Activated CD4-positive, alpha-beta T cell treated with anti-CD3 and anti-CD28 coated beads for 48 hours (primary cell): ENCODE measurements around the gene RASL12.
"Not testable (repeated sequence)": the region's sequence is repeated elsewhere in the genome, so short reads cannot be mapped to it uniquely, and the experiment has no call there.

ENCODE experiments used
- DNase-seq: peaks from one replicate; pipeline ENCODE4 v3.0.0-alpha.2; 2020

The RASL12 gene

GRCh38 chr15:65067645-65068402 is at the start of gene RASL12:
RASL12 (minus strand) TSS chr15:65067991; CDS start chr15:65067835, 156 bp downstream.
- DNase-seq, result no peak

GRCh38 chr15:65115542-65115941 is 47.8 kb upstream of the RASL12 start:
- no peak for DNase-seq

GRCh38 chr15:65115086-65115485 is 47.3 kb upstream of the RASL12 start, which contains the start of gene UBAP1L:
UBAP1L (minus strand) TSS chr15:65115200; CDS start chr15:65106215, 8,985 bp downstream.
- DNase-seq, result no peak

GRCh38 chr15:65110676-65111292 is 43.0 kb upstream of the RASL12 start:
- DNase-seq, result no peak

GRCh38 chr15:65106011-65106590 is 38.3 kb upstream of the RASL12 start:
- DNase-seq, result no peak

DNA sequence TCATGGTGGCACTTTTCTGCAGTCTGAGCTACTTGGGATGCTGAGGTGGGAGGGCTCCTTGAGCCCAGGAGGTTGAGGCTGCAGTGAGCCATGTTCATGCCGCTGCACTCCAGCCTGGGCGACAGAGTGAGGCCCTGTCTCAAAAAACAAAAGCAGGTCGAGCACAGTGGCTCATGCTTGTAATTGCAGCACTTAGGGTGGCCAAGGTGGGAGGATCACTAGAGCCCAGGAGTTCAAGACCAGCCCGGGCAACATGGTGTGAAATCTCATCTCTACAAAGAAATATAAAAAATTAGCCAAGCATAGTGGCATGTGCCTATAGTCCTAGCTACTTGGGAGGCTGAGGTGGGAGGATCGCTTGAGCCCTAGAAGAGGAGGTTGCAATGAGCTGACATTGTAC is 37.2 kb upstream of the RASL12 start:
- DNase-seq, result no peak

DNA sequence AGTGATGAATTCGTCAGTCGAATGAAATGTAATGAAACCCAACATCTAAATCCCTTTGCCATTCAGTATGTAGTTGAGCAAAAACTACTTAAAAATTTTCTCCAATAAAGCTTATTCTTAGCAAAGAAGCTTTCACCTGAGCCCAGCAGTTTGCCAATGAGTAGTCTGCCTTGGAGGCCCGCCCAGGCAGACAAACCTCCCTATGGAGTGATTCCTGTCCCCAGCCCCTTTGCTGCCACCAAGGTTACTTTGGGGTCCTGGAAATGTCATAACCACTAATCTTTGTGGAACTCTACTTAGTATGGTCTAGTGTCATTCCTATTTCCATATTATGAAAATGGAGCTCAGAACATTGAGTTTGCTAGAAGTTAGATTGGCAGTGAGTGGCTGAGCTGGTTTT is 35.1 kb upstream of the RASL12 start:
- no peak for DNase-seq

- no peak for DNase-seq
Measured at GRCh38 chr15:65101891-65102708, 34.3 kb upstream of the RASL12 start.

DNA sequence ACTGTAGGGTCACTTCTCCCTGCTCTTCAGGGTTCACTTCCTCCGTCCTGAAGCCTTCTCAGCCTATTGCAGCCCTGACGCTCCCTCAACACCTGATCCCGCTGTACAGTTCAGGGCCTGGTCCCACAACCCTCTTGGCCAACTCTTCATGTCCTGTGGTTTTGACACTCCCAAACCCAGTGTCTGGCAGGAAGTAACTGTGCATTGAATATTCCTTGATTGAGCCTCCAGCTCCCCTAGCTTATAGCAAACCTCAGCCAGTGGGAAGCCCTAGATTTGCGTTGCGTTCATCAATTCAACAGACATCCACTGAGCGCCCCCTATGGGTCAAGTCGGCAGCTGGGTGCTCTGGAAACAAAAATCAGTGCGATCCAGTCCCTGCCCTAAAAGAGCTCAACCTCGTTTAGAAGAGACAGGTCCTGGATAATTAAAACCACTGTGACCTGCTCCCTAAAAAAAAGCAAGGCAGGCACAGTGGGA is 33.7 kb upstream of the RASL12 start:
- DNase-seq, result peak; percentile 79

DNA sequence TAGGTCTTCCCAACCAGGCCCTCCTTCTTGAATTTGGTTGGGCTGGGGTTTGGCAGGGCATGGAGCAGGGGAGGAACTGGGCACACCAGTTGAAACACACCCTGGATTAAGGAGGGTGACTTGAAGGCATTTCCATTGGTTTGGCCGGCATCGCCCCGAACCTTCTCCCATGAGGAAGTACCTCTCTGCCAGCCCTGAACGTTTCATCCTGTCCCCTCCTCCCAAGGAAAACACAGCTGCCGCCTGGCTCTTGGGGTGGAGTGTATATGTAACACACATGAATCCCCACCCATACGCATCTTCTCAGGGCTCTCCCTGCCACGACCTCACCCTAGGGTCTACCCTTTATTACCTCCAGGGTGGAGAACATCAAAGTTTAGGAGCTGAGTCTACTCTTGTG is 32.7 kb upstream of the RASL12 start:
- DNase-seq, result no peak

DNA sequence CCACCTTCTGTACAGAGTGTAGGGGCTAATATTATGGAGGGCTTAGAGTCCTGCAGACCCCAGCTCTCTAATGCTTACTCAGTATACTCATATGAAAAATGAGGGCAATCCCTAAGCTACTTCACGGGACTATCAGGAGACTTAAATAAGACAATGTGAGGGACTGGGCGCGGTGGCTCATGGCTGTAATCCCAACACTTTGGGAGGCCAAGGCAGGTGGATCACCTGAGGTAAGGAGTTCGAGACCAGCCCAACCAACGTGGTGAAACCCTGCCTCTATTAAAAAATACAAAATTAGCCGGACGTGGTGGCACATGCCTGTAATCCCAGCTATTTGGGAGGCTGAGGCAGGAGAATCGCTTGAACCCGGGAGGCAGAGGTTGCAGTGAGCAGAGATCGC is 32.0 kb upstream of the RASL12 start:
- DNase-seq, result not testable (repeated sequence)

GRCh38 chr15:65099336-65099735 is 31.5 kb upstream of the RASL12 start:
- DNase-seq, result no peak

DNA sequence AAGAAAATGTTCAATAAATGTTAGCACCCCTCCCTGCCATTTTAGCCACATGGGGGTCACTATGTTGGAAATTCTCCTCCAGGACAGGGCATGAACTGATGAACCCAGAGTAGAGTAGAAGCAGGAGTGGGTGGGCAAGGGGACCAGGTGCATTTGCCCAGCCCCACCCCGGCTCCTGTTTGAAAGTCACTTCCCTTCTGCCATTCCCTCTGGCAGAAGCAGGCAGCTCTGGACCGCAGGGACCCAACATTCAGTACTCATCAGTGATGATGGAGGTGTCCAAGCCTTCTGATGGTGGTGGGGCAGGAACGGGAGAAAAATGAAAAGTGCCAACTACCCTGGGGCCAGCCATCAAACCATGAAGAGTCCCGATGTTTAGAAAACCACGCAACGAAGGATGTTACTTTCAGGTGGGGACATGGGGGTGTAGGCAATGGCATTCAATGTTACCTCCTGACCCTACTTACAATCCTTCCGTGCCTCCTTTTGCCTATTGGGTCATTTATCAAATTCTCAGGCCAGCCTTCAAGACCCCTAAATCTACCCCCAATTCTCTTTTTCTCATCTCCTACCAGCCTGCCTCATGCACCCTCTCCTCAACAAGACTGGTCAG is 30.0 kb upstream of the RASL12 start:
- DNase-seq, result no peak

DNA sequence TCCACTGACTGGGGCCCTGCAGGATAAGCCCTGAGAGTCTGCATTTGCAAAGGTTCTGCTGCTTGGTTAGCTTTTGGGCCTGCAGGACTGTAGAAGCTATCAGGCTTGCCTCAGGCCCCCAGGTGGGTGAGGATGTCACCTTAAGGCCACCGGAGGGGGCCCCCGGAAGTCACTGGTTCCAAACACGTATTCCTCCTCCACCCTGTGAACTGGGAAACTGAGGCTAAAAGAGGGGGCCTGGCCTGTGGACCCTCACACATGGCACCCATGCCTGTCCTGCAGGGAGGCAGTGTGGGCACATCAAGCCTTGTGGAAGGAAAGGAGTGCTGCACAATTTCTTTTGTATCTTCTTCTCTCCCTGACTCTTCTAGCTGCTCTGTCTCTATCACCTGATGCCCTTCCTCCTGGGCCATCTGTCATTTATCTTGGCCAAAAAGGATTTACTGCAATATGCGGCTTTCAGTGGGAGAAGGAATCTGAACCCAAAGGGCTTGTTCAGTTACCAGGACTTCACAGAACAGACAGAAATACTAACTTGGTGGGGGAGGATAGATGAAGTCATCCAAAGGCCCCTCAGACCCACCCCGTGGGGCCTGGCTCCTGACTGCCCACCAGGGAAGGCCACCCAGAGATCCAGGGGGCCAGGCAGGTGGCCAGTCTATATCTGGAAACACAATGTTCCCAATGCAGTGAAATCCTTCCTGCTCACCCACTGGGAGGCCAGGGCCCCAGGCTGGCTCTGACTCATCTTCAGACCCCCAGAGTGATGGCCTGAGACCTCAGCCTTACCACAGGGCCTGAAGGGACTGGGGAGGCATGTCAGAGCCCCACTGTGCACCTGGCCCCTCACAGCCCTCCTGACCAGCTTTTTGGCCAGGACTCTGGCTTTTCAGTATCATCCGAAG is 28.9 kb upstream of the RASL12 start:
- DNase-seq, result no peak

DNA sequence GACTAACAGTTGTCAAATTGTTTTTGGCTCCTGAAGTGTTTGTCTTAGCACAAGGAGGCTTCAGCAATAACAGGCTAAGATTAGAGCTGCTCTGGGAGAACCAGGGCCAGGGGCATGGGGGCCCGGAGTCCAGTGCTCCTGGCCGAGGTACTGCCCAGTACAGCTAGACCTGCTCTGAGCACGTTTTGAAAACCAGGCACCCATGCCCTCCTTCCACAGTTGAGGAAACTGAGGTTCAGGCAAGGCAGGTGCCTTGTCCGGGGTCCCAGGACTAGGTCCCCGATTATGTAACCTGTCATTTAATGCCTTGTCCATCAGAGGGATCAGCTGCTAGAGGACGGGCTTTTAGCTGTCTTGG is 27.9 kb upstream of the RASL12 start:
- DNase-seq, result no peak

GRCh38 chr15:65095011-65095746 is 27.4 kb upstream of the RASL12 start:
- no peak for DNase-seq

GRCh38 chr15:65094294-65094995 is 26.7 kb upstream of the RASL12 start:
- no peak for DNase-seq

GRCh38 chr15:65093793-65094170 is 26.0 kb upstream of the RASL12 start:
- not testable (repeated sequence) for DNase-seq

GRCh38 chr15:65092911-65093792 is 25.4 kb upstream of the RASL12 start:
- no peak for DNase-seq
